Thoracic aorta (tissue), 2 donors: Measurements from ENCODE around the gene KIAA2012. TPM values are rescaled to one million over a fixed set of nuclear protein-coding genes. Genes with fewer than 3 reads are reported as not detected.

ENCODE experiments used
- ATAC-seq: fragments of 150-250 bp; one replicate; pipeline ENCODE4 v1.8.0; 2017; ENCODE audit warnings: low read depth; ENCODE audit not compliant: insufficient number of reproducible peaks, low FRiP score
- DNase-seq: peaks from one replicate; pipeline ENCODE4 v3.0.0-alpha.2; 2020; ENCODE audit warnings: low spot score
- H3K27ac ChIP-seq, 2 donors: fragments of 200-600 bp; sonication (generic); 1 replicate in 1 of 2; 2 replicates in 1 of 2; pipeline ENCODE4 v1.5.1; 2016; ENCODE audit warnings: mild to moderate bottlenecking in 2 of 2, moderate library complexity in 2 of 2
- H3K27me3 ChIP-seq: fragments of 200-600 bp; sonication (generic); replicated peaks from 2 replicates; pipeline ENCODE4 v1.6.0; 2016; ENCODE audit warnings: mild to moderate bottlenecking; ENCODE audit not compliant: insufficient read depth
- H3K36me3 ChIP-seq: fragments of 200-600 bp; sonication (generic); one replicate; pipeline ENCODE4 v1.5.1; 2016
- H3K4me1 ChIP-seq, 2 donors: fragments of 200-600 bp; sonication (generic); 1 replicate in 1 of 2; 2 replicates in 1 of 2; pipeline versions ENCODE4 v1.5.1 to v1.6.0; 2016; ENCODE audit warnings: low read depth in 2 of 2, mild to moderate bottlenecking in 1 of 2; ENCODE audit not compliant: control insufficient read depth in 1 of 2
- H3K4me3 ChIP-seq: fragments of 200-600 bp; sonication (generic); 2 replicates; pipeline ENCODE4 v1.5.1; 2016; ENCODE audit warnings: mild to moderate bottlenecking
- H3K9me3 ChIP-seq: fragments of 200-600 bp; sonication (generic); 2 replicates; pipeline ENCODE4 v1.5.1; 2016
- CTCF ChIP-seq: fragments of 200-600 bp; sonication (generic); IDR thresholded peaks from one replicate; pipeline ENCODE4 v1.5.1; 2019; ENCODE audit warnings: antibody characterized with exemption
- total RNA-seq, 2 donors: library from RNA; depleted of rRNA; stranded (reverse); fragments of >200 nt; gene quantifications; one replicate each; pipeline versions ENCODE4 v1.1.0 to v1.2.3, GENCODE V29; 2016

The KIAA2012 gene
- total RNA-seq, 2 donors from 2014 or later = not detected

DNA sequence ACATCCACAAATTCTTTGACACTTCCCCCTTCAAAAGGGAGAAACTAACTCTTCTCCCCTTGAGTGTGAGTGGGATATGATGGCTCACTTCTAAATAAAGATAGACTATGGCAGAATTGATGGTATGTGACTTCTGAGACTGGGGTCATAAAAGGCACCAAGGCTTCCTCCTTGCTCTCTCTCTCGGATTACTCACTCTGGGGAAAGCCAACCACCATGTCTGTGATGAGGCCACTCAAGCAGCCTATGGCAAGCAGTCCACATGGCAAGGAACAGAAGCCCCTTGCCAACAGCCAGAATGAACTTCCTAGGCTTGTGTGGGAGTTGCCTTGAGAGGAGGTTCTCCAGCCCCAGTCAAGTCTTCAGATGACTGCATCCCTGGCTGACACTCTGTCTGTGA lies 43.6 kb downstream of the KIAA2012 start:
- H3K36me3 ChIP-seq = no peaks in the 10 kb centered on the region
- no peaks in the 10 kb centered on the region for H3K27me3 ChIP-seq
- no peak for TF ChIP-seq CTCF
- H3K4me3 ChIP-seq = no peak overlapping the region
- ATAC-seq (no peak), DNase-seq (no peak)
- no peaks in the 10 kb centered on the region for H3K9me3 ChIP-seq
- H3K4me1 ChIP-seq = peaks cover 0 to 8% of the 10 kb centered on the region in 2 donors
- no peak overlapping the region for H3K27ac ChIP-seq

GRCh38 chr2:202118168-202118567 lies 45.1 kb downstream of the KIAA2012 start:
- H3K4me1 ChIP-seq = peaks cover 0 to 8% of the 10 kb centered on the region in 2 donors
- H3K27ac ChIP-seq = no peak overlapping the region
- no peaks in the 10 kb centered on the region for H3K36me3 ChIP-seq
- TF ChIP-seq CTCF = no peak
- DNase-seq = no peak
- no peak for ATAC-seq
- H3K4me3 ChIP-seq = no peak overlapping the region
- no peaks in the 10 kb centered on the region for H3K27me3 ChIP-seq
- H3K9me3 ChIP-seq = no peaks in the 10 kb centered on the region

DNA sequence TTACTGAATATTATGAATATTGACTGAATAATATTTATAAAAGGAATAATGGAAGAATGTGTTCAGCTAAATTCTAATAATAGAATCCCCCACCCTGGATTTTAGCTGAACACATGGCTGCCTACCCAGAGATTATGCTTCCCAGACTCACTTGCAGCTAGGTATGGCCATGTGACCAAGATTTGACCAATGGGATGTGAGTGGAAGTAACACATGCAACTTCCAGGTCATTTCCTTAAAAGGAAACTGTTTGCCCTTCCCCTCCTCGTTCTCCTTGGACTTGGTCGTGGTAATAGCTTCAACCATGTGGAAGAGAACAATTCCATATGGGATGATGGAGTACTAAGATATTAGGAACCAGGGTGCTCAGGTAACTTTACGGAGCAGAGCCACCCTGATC lies 47.8 kb downstream of the KIAA2012 start:
- H3K36me3 ChIP-seq = no peaks in the 10 kb centered on the region
- no peaks in the 10 kb centered on the region for H3K27me3 ChIP-seq
- DNase-seq (no peak), ATAC-seq (no peak)
- H3K4me3 ChIP-seq = no peak overlapping the region
- TF ChIP-seq CTCF = no peak
- H3K9me3 ChIP-seq = no peaks in the 10 kb centered on the region
- no peak overlapping the region for H3K27ac ChIP-seq
- peaks cover 0 to 8% of the 10 kb centered on the region in 2 donors for H3K4me1 ChIP-seq

DNA sequence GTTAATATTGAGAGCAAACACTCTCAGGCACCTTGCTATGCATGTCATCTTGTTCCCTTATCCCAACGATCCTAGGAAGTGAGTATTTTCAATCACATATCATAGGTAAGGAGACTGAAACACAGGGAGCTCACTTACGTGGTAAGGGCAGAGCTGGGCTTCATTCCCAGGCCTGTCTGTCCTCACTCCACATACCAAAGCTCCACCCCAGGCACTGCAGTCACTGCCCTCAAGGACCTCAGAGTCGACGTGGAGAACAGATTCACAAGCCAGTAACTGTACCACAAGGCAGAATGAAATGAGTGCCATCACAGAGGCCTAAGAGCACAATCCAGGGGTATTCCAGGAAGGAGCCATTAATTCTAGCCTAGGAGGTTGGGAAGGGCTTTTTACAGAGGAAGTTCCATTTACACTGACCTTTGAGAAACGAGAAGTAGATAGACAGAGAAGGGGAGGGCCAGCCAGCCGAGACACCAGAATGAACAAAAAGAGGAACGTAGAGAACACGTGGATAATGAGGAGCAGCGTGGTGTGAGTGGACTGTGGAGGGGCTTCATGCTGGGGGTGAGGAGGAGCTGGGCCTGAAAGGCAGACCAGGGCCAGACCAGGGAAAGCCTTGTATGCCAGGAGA lies 48.6 kb downstream of the KIAA2012 start:
- ATAC-seq (no peak), DNase-seq (no peak)
- Histone ChIP-seq H3K27me3 (no peaks in the 10 kb centered on the region), H3K36me3 (no peaks in the 10 kb centered on the region), H3K9me3 (no peaks in the 10 kb centered on the region), H3K27ac (no peak overlapping the region), H3K4me3 (no peak overlapping the region), H3K4me1 (peaks cover 0 to 8% of the 10 kb centered on the region in 2 donors)
- no peak for TF ChIP-seq CTCF

DNA sequence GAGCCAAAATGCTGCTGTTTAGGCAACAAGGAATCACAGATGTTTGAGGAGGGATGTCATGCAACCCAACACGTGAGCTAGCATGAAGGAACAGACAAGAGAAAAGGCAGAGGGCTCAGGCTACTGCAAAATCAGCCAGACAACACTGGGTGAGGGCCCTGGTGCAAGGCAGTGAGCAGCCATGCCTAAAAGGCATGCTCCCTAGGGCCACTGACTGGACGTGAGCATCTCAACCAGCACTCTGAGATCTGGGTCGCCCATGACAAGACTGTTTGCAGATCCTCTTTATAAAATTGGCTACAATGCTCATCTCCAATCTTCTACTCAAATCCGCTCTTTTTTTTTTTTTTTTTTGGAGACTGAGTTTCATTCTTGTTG lies 49.1 kb downstream of the KIAA2012 start:
- ATAC-seq (no peak), DNase-seq (no peak)
- H3K4me3 ChIP-seq = no peak overlapping the region

More for the DNA sequence above, 49.1 kb downstream of the KIAA2012 start:
- no peaks in the 10 kb centered on the region for H3K36me3 ChIP-seq
- no peaks in the 10 kb centered on the region for H3K9me3 ChIP-seq
- TF ChIP-seq CTCF = no peak
- peaks cover 0 to 8% of the 10 kb centered on the region in 2 donors for H3K4me1 ChIP-seq
- H3K27me3 ChIP-seq = no peaks in the 10 kb centered on the region
- no peak overlapping the region for H3K27ac ChIP-seq
